HEK293 (cell line): ENCODE results near the gene POU2F2.

Source experiments
- AEBP2 ChIP-seq: fragments of 450-650 bp; formaldehyde crosslinking; IDR thresholded peaks from 2 replicates; pipeline ENCODE4 v1.5.1; 2016; ENCODE audit warnings: missing biosample characterization, missing genetic modification characterization, borderline replicate concordance
- ATF2 ChIP-seq: fragments of 450-650 bp; formaldehyde crosslinking; IDR thresholded peaks from 2 replicates; pipeline ENCODE4 v1.5.1; 2016; ENCODE audit warnings: missing biosample characterization, missing genetic modification characterization, low read depth
- BCL11A ChIP-seq: fragments of 450-650 bp; formaldehyde crosslinking; IDR thresholded peaks from 2 replicates; pipeline ENCODE4 v1.5.1; 2016; ENCODE audit warnings: low read depth, missing biosample characterization, missing genetic modification characterization
- BCL11B ChIP-seq: fragments of 450-650 bp; formaldehyde crosslinking; IDR thresholded peaks from 2 replicates; pipeline ENCODE4 v1.5.1; 2016; ENCODE audit warnings: low read depth, missing biosample characterization, missing genetic modification characterization
- EGR2 ChIP-seq: fragments of 450-650 bp; formaldehyde crosslinking; IDR thresholded peaks from 2 replicates; pipeline ENCODE4 v1.5.1; 2016; ENCODE audit warnings: low read depth, missing biosample characterization, missing genetic modification characterization
- ELK4 ChIP-seq: IDR thresholded peaks from 2 replicates; pipeline ENCODE4 v1.6.1; 2011; ENCODE audit warnings: mild to moderate bottlenecking, low read depth, low read length, borderline replicate concordance
- GLIS2 ChIP-seq: fragments of 450-650 bp; formaldehyde crosslinking; IDR thresholded peaks from 2 replicates; pipeline ENCODE4 v1.5.1; 2016; ENCODE audit warnings: missing biosample characterization, missing genetic modification characterization
- KLF10 ChIP-seq: fragments of 450-650 bp; IDR thresholded peaks from 2 replicates; pipeline ENCODE4 v1.5.1; 2018; ENCODE audit warnings: missing biosample characterization, mild to moderate bottlenecking, missing genetic modification characterization
- KLF17 ChIP-seq: fragments of 450-650 bp; formaldehyde crosslinking; IDR thresholded peaks from 2 replicates; pipeline ENCODE4 v1.5.1; 2016; ENCODE audit warnings: missing biosample characterization, missing genetic modification characterization
- MYNN ChIP-seq: fragments of 450-650 bp; formaldehyde crosslinking; IDR thresholded peaks from 2 replicates; pipeline ENCODE4 v1.5.1; 2016; ENCODE audit warnings: missing biosample characterization, missing genetic modification characterization, borderline replicate concordance
- OSR2 ChIP-seq: fragments of 450-650 bp; formaldehyde crosslinking; IDR thresholded peaks from 2 replicates; pipeline ENCODE4 v1.5.1; 2016; ENCODE audit warnings: missing biosample characterization, missing genetic modification characterization
- PRDM1 ChIP-seq: fragments of 450-650 bp; formaldehyde crosslinking; IDR thresholded peaks from 2 replicates; pipeline ENCODE4; 2016; ENCODE audit warnings: missing biosample characterization, missing genetic modification characterization
- ZBTB1 ChIP-seq: fragments of 450-650 bp; formaldehyde crosslinking; IDR thresholded peaks from 2 replicates; pipeline ENCODE4 v1.5.1; 2016; ENCODE audit warnings: missing biosample characterization, missing genetic modification characterization
- ZBTB21 ChIP-seq: fragments of 450-650 bp; formaldehyde crosslinking; IDR thresholded peaks from 2 replicates; pipeline ENCODE4 v1.5.1; 2017; ENCODE audit warnings: missing biosample characterization, missing genetic modification characterization
- ZEB2 ChIP-seq: fragments of 450-650 bp; formaldehyde crosslinking; IDR thresholded peaks from 2 replicates; pipeline ENCODE4 v1.5.1; 2016; ENCODE audit warnings: missing biosample characterization, missing genetic modification characterization
- ZNF157 ChIP-seq: fragments of 450-650 bp; formaldehyde crosslinking; IDR thresholded peaks from 2 replicates; pipeline ENCODE4 v1.5.1; 2016; ENCODE audit warnings: missing biosample characterization, missing genetic modification characterization
- ZNF19 ChIP-seq: fragments of 450-650 bp; formaldehyde crosslinking; IDR thresholded peaks from 2 replicates; pipeline ENCODE4; 2016; ENCODE audit warnings: missing biosample characterization, missing genetic modification characterization, low read depth
- ZNF248 ChIP-seq: fragments of 450-650 bp; formaldehyde crosslinking; IDR thresholded peaks from 2 replicates; pipeline ENCODE4 v1.5.1; 2017; ENCODE audit warnings: missing biosample characterization, missing genetic modification characterization
- ZNF335 ChIP-seq: fragments of 450-650 bp; formaldehyde crosslinking; conservative IDR thresholded peaks from 2 replicates; pipeline ENCODE4 v1.5.1; 2016; ENCODE audit warnings: missing biosample characterization, missing genetic modification characterization
- ZNF366 ChIP-seq: fragments of 450-650 bp; formaldehyde crosslinking; conservative IDR thresholded peaks from 2 replicates; pipeline ENCODE4 v1.5.1; 2016; ENCODE audit warnings: missing biosample characterization, missing genetic modification characterization
- ZNF518A ChIP-seq: fragments of 450-650 bp; formaldehyde crosslinking; conservative IDR thresholded peaks from 2 replicates; pipeline ENCODE4 v1.5.1; 2016; ENCODE audit warnings: low read depth, missing biosample characterization, missing genetic modification characterization
- ZNF561 ChIP-seq: fragments of 450-650 bp; IDR thresholded peaks from 2 replicates; pipeline ENCODE4 v1.5.1; 2018; ENCODE audit warnings: missing biosample characterization, missing genetic modification characterization, borderline replicate concordance
- ZNF600 ChIP-seq: fragments of 450-650 bp; formaldehyde crosslinking; IDR thresholded peaks from 2 replicates; pipeline ENCODE4 v1.5.1; 2016; ENCODE audit warnings: missing biosample characterization, missing genetic modification characterization
- ZNF639 ChIP-seq: fragments of 450-650 bp; formaldehyde crosslinking; IDR thresholded peaks from 2 replicates; pipeline ENCODE4 v1.5.1; 2016; ENCODE audit warnings: missing biosample characterization, missing genetic modification characterization
- ZNF830 ChIP-seq: fragments of 450-650 bp; IDR thresholded peaks from 2 replicates; pipeline ENCODE4 v1.5.0; 2018; ENCODE audit warnings: missing biosample characterization, missing genetic modification characterization, low read depth, mild to moderate bottlenecking, moderate library complexity
- ZXDB ChIP-seq: fragments of 450-650 bp; formaldehyde crosslinking; IDR thresholded peaks from 2 replicates; pipeline ENCODE4 v1.5.1; 2016; ENCODE audit warnings: missing biosample characterization, missing genetic modification characterization

Gene POU2F2

GRCh38 chr19:42075616-42076379 is 56.4 kb downstream of the POU2F2 start, which contains the start of gene ZNF574 (continued):
- no peak for TF ChIP-seq OSR2
- no peak for TF ChIP-seq ZNF830 (tag by site-specific recombination)
- TF ChIP-seq ZNF600, result peak; percentile 50; the same call in 1 of the 2 replicates
- peak; percentile 57 for TF ChIP-seq ZNF561 (tag by site-specific recombination)
- TF ChIP-seq GLIS2 (tag by site-specific recombination), result peak; percentile 88
- peak; percentile 79; the same call in 1 of the 2 replicates for TF ChIP-seq ZEB2 (tag by site-specific recombination)
- TF ChIP-seq ZXDB (tag by site-specific recombination), result peak; percentile 94
- TF ChIP-seq ZNF366 (tag by site-specific recombination), result peak; percentile 74; the same call in 1 of the 2 replicates
- no peak for TF ChIP-seq ELK4
- TF ChIP-seq PRDM1 (tag by site-specific recombination), result no peak; the same call in 1 of the 2 replicates
- no peak for TF ChIP-seq ZNF19 (tag by site-specific recombination)
- TF ChIP-seq ZNF157 (tag by site-specific recombination), result no peak
- no peak for TF ChIP-seq ZNF248 (tag by site-specific recombination)
- TF ChIP-seq KLF10 (tag by site-specific recombination), result no peak
- peak; percentile 64; the same call in 1 of the 2 replicates for TF ChIP-seq ZNF335
- TF ChIP-seq MYNN (tag by site-specific recombination), result no peak
- TF ChIP-seq ZNF518A, result no peak
- peak; percentile 5 for TF ChIP-seq KLF17 (tag by site-specific recombination)
- TF ChIP-seq ZNF639 (tag by site-specific recombination), result peak; percentile 60; the same call in 1 of the 2 replicates
- TF ChIP-seq AEBP2 (tag by site-specific recombination), result no peak
- TF ChIP-seq BCL11A (tag by site-specific recombination), result no peak
- TF ChIP-seq ZBTB21 (tag by site-specific recombination), result peak; percentile 86
- TF ChIP-seq EGR2 (tag by site-specific recombination), result peak; percentile 47; the same call in 1 of the 2 replicates
- no peak for TF ChIP-seq ZBTB1 (tag by site-specific recombination)
- no peak for TF ChIP-seq BCL11B (tag by site-specific recombination)
- peak; percentile 81 for TF ChIP-seq ATF2
